Mammary epithelial cell (primary cell): Measurements from ENCODE around the gene UQCRC1.

Experiments
- CTCF ChIP-seq, 2 donors: IDR thresholded peaks in 1 of 2; conservative IDR thresholded peaks in 1 of 2; 2 replicates each; pipeline ENCODE4 v1.5.1; 2011 to 2012; ENCODE audit warnings: inconsistent platforms in 2 of 2, low read length in 2 of 2, mild to moderate bottlenecking in 2 of 2, control low read depth in 1 of 2, low read depth in 1 of 2; ENCODE audit not compliant: insufficient read depth in 1 of 2; ENCODE audit errors: extremely low read depth in 1 of 2
- EZH2 ChIP-seq: IDR thresholded peaks from 2 replicates; pipeline ENCODE4 v1.6.1; 2012; ENCODE audit warnings: low read length, inconsistent platforms, borderline replicate concordance

GRCh38 chr3:48614044-48614443 is 4.6 kb upstream of the UQCRC1 start:
- no peak for TF ChIP-seq CTCF (conservative IDR thresholded peaks at IDR 0.05 in 1 of 2, IDR thresholded peaks at IDR 0.05 in 1 of 2; ENCODE audit: extremely low read depth in 1 of 2, insufficient read depth in 1 of 2, low read depth in 1 of 2, low read length in 2 of 2)
- no peak for TF ChIP-seq EZH2
